D341Med (cell line): ENCODE measurements around the gene SRPRB.
"Not testable (repeated sequence)": the region's sequence is repeated elsewhere in the genome, so short reads cannot be mapped to it uniquely, and the experiment has no call there.

Source experiments
- DNase-seq: peaks from one replicate; pipeline ENCODE4 v3.0.0; 2012; ENCODE audit warnings: low spot score

Gene SRPRB

DNA sequence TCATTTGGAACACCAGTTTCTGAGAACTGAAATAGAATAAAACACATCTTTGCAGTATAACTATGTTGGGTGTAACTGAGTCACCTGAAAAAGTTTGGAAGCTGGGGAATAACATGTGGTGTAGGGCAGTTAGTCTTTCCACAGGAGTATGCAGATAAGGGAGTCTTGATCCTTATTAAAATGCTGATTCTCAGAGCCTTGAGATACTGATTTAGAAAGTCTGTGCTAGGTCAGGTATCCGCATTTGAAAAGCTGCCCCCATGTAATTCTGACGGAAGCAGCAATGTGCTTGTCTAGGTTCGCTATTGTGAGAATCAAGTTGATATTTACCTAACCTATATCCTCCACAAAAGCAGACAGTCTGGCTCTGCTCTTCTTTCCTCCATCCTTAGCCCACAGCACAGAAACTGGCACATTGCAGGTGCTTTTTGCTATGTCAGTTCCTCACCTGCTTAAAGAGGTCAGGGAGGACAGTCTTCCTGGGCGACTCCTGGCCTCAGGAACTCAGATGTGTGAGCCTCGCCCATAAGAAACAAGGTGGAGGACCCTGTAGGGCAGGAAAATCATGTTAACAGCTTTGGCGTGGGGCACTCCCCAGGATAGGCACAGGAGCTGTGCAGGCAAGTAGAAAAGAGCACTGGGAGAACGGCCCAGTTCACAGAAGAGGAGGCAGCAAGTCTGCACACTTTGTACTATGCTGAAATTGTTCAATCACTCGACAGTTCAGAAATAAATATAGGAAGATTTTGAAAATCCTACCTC is 27.6 kb upstream of the SRPRB start:
- DNase-seq, result no peak

- no peak for DNase-seq
Measured at GRCh38 chr3:133779626-133780203, 25.9 kb upstream of the SRPRB start.

- not testable (repeated sequence) for DNase-seq
Measured at GRCh38 chr3:133780756-133781155, 24.9 kb upstream of the SRPRB start.

- DNase-seq, result no peak
Measured at GRCh38 chr3:133781570-133781969, 24.0 kb upstream of the SRPRB start.

DNA sequence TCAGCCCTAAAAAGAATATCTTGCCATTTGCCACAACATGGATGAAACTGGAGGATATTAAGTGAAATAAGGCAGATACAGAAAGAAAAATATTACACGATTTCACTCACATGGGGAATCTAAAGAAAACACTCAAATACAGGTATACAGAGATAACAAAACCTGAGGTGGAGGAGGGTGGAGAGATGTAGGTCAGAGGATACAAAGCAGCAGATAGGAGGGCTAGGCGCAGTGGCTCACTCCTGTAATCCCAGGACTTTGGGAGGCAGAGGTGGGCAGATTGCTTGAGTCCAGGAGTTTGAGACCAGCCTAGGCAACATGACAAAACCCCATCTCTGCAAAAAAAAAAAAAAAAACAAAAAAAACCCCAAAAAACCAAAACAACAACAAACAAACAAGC is 23.2 kb upstream of the SRPRB start:
- DNase-seq, result no peak

GRCh38 chr3:133783762-133784161 is 21.9 kb upstream of the SRPRB start:
- no peak for DNase-seq

- DNase-seq, result no peak
Measured at GRCh38 chr3:133788024-133788423, 17.6 kb upstream of the SRPRB start.

GRCh38 chr3:133792171-133792763 is 13.3 kb upstream of the SRPRB start:
- no peak for DNase-seq

DNA sequence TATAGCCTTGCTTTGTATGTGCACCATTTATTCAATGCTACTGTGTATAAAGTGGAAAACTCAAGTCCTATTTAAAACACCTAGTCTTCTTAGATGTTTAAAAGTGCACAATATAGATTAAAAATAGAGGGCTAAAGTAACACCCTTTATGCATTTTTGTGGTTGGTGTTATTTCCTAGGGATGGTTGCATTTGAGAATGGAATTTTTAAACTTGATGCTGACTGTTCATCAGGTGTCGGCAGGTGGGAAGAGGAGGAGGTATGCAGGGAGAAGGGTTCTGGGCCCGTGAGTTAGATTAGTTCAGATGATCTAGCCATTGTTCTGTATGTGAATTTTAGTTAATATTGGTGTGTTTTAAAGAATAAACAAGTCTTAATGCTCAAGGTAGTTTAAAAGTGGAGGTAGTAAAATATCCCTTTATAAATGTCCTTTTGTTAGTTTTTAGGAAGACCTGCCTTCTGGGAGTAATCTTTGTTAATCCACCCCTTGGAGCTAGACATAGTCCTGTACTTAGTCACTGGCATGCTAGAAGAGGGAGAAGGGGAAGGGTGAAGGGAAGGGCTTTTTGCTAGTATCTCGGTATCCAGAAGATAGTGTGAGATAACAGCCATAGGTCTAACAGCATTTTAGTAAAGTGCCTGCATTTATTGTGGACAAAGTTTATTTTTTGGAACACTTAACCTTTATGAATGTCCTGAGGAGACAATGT is 8.1 kb upstream of the SRPRB start:
- DNase-seq, result no peak

GRCh38 chr3:133799794-133800585 is 5.6 kb upstream of the SRPRB start:
- no peak for DNase-seq

DNA sequence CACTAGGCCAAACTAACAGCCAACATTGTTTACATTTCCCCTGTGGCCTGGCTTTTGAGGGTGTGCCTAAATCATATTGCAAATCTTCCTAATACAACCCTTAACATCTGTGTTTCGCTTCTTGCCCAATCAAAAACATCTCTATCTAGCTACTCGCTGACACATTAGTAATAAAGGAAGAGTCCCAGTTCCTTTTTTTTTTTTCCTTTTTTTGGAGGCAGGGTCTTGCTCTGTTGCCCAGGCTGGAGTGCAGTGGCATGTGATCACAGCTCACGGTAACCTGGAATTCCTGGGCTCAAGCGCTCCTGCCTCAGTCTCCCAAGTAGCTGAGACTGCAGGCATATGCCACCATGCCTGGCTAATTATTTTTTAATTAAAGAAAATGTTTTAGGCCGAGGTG is 2.1 kb upstream of the SRPRB start:
- no peak for DNase-seq

DNA sequence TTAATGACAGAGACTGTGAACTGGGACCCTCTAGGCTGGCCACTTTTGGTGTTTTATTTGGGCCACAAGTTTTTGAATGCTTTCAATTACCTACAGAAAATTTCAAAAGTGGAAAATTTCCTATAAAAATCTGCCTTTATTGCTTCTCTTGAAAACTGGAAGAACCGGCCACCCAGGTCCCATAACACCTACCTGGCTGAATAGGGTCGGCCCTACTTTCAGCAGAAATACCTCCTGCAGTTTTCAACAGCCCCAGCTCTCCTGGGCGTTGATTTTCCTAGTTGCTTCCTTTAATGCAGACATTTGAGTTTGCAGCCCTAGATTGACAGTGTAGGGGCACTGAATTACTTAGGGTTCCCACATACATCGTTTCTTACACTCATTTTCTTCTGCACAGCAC is 719 bp upstream of the SRPRB start:
- no peak for DNase-seq

DNA sequence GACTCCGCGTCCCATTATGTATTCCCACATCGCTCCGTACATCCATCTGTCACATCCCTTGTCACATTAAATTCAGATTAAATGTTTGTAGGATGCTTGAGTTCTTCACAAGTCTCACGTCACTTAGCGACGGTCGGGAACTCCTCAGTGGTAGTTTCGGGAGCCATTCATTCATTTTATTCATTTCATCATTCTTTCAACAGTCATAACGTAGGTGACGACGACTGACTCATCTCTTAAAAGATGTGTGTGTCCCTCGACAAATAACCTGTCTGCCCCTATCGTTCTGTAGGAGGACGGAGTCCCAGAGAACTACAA is 272 bp upstream of the SRPRB start:
- DNase-seq, result no peak

- DNase-seq, result no peak
Measured at GRCh38 chr3:133812872-133813271, 7.3 kb downstream of the SRPRB start.

DNA sequence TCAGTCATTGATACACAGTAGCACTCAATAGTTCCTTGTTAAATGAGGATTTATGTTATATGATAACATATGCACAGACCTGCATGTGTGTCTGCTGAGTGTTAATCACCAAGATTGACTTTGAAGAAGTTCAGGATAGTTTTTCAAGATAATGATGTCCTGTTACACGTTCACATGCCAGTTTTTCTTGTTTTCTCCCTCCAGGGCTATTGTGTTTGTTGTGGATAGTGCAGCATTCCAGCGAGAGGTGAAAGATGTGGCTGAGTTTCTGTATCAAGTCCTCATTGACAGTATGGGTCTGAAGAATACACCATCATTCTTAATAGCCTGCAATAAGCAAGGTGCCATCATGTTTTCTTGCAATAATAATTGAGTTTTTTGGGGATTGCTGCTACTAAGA is 9.8 kb downstream of the SRPRB start:
- no peak for DNase-seq

- DNase-seq, result no peak
Measured at GRCh38 chr3:133820129-133820528, 14.5 kb downstream of the SRPRB start.

DNA sequence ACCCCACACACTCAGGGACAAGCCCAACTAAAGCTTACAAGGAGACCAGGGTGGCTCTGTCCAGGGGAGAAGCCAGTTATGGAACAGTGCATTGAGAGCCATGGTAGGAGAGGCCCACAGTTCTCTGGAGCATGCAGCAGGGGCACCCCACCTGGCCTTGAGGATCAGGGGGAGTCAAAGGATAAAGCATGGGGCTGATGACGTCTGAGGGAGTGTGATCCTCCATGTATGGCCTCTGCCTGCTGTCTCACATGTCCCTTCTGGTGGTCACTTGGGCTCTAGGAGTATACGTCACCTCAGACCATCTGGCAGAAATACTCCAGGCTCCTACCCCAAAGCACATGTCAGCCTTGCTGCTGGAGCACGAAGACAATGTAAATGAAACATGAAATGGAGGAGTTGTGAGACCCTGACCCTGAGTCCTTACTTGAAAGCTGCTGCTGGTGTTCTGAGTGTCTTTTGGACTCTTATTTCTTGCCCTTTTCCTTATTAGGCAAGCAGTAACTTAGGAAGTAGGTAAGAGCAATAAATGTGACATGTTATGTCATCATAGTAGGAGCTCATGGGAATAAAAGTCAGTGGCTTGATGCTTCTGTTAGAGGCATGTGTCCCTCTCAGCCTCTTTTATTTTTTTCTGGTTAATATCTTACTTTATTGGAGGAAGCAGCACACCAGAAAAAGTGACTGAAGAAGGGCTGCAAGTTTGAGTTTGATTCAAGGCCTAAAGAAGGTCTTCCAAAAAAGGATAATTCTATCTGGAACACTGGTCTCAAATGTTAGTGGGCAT is 15.5 kb downstream of the SRPRB start:
- no peak for DNase-seq

DNA sequence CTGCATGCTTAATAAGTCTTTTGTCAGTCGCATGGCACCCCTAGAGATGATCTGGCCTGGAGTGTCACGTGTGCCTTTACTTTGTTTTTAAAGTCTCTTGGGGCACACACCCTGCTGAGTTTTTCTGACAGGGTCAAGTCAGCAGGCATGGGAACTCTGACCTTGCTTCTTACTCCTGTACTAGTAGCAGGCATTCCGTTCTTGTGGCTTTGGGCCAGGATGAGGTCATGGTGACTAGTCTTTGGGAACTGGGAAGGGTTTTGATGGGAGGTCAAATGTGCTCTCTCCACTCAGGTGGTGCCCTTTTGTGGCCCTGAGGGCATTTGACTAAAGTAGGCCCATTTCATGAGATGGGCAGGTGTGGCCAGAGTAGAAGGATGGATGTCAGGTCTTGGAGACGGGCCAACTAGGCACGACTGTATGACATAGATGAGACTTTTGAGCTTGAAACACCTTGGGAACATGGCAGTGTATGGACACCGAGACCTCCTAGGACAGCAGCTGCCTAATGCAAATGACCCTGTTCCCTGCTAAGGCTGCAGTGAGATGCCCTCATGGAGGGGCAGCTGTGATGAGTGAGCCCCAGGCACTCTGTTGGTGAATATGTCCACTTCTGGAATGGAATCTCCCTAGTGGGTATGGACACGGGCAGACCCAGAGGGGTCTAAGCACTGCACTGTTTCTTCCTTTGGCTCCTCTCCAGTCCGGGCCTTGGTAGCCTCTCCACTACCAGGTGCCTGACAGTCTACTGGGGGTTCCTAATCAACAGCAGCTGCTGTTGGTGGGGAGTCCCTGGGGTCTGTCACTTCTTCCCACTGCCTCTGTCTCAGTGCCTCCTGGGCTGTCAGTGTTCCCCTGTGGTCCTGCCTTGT is 16.4 kb downstream of the SRPRB start:
- DNase-seq, result no peak

- DNase-seq, result no peak
Measured at GRCh38 chr3:133824961-133825485, 19.4 kb downstream of the SRPRB start.
